Urinary bladder (tissue), 4 donors: Measurements from ENCODE around the gene RNPEP. TPM values are rescaled to one million over a fixed set of nuclear protein-coding genes. Genes with fewer than 3 reads are reported as not detected.
"Not testable (repeated sequence)": the region's sequence is repeated elsewhere in the genome, so short reads cannot be mapped to it uniquely, and the experiment has no call there.

Experiments used
- DNase-seq: peaks from one replicate; pipeline ENCODE4 v3.0.0-alpha.2; 2015; ENCODE audit errors: extremely low spot score
- H3K27ac ChIP-seq: one replicate; pipeline ENCODE4 v1.5.1; 2013; ENCODE audit warnings: low read depth, mild to moderate bottlenecking, moderate library complexity
- H3K36me3 ChIP-seq: one replicate; pipeline ENCODE4 v1.6.1; 2013; ENCODE audit warnings: mild to moderate bottlenecking, moderate library complexity; ENCODE audit not compliant: insufficient read depth
- H3K4me1 ChIP-seq: one replicate; pipeline ENCODE4 v1.6.1; 2013; ENCODE audit warnings: mild to moderate bottlenecking, moderate library complexity; ENCODE audit not compliant: insufficient read depth
- H3K4me3 ChIP-seq: one replicate; pipeline ENCODE4 v1.5.1; 2013; ENCODE audit warnings: low read depth, low read length
- WGBS: extraction: QIAGEN DNeasy Blood & Tissue Kit; methylation state at CpG from one replicate; pipeline ENCODE4 v1.1.7; 2013; 5-methylcytosine and 5-hydroxymethylcytosine counted together
- polyA plus RNA-seq: library from polyadenylated mRNA; stranded (reverse); fragments of 200-250 nt; gene quantifications from one replicate; pipeline ENCODE4 v1.2.3, GENCODE V29; 2013
- total RNA-seq: library from RNA; depleted of rRNA; stranded (reverse); fragments of >200 nt; gene quantifications from one replicate; pipeline ENCODE4 v1.2.3, GENCODE V29; 2014
- donor health status: healthy with polysubstance abuse.
- donor health status: healthy.

RNPEP gene
- total and polyA plus RNA-seq, 2 donors, result 24.0 to 31.6 TPM

- WGBS, result 56% methylated on average over 19 of the region's 19 CpGs
- no peak overlapping the region for H3K4me3 ChIP-seq
- peak; percentile 71 for DNase-seq
- peaks cover 2% of the 10 kb centered on the region for H3K36me3 ChIP-seq
- H3K27ac ChIP-seq, result peak overlapping the region; percentile 27
- H3K4me1 ChIP-seq, result no peaks in the 10 kb centered on the region
Observed at GRCh38 chr1:202018468-202019234, 36.2 kb downstream of the RNPEP start.

GRCh38 chr1:202019235-202019558 lies 36.7 kb downstream of the RNPEP start:
- H3K4me3 ChIP-seq, H3K4me1 ChIP-seq, H3K27ac ChIP-seq, H3K36me3 ChIP-seq, DNase-seq: not testable (repeated sequence)
- WGBS, result 82% methylated on average over 8 of the region's 8 CpGs

GRCh38 chr1:202023001-202023433 lies 40.6 kb downstream of the RNPEP start:
- Histone ChIP-seq H3K36me3 (no peaks in the 10 kb centered on the region), H3K4me1 (no peaks in the 10 kb centered on the region), H3K4me3 (no peak overlapping the region), H3K27ac (no peak overlapping the region)
- DNase-seq, result no peak
- WGBS, result 39% methylated on average over 6 of the region's 6 CpGs

- H3K4me1 ChIP-seq, result no peaks in the 10 kb centered on the region
- H3K27ac ChIP-seq, result no peak overlapping the region
- DNase-seq, result no peak
- H3K36me3 ChIP-seq, result no peaks in the 10 kb centered on the region
- 79% methylated on average over 5 of the region's 5 CpGs for WGBS
- H3K4me3 ChIP-seq, result no peak overlapping the region
Observed at GRCh38 chr1:202029171-202029665, 46.8 kb downstream of the RNPEP start.

- H3K27ac ChIP-seq, result no peak overlapping the region
- DNase-seq, result no peak
- H3K4me1 ChIP-seq, result no peaks in the 10 kb centered on the region
- H3K36me3 ChIP-seq, result no peaks in the 10 kb centered on the region
- 87% methylated on average over 2 of the region's 2 CpGs for WGBS
- H3K4me3 ChIP-seq, result no peak overlapping the region
Observed at GRCh38 chr1:202029727-202030126, 47.3 kb downstream of the RNPEP start.

- 75% methylated on average over 4 of the region's 4 CpGs for WGBS
- no peaks in the 10 kb centered on the region for H3K4me1 ChIP-seq
- no peak overlapping the region for H3K27ac ChIP-seq
- DNase-seq, result no peak
- H3K36me3 ChIP-seq, result no peaks in the 10 kb centered on the region
- H3K4me3 ChIP-seq, result no peak overlapping the region
Observed at GRCh38 chr1:202031796-202032195, 49.3 kb downstream of the RNPEP start.

GRCh38 chr1:202034149-202034682 lies 51.8 kb downstream of the RNPEP start:
- Histone ChIP-seq H3K36me3 (no peaks in the 10 kb centered on the region), H3K4me3 (no peak overlapping the region), H3K27ac (peak overlapping the region; percentile 77), H3K4me1 (no peaks in the 10 kb centered on the region)
- WGBS, result 76% methylated on average over 7 of the region's 7 CpGs
- no peak for DNase-seq

- Histone ChIP-seq H3K4me1 (no peaks in the 10 kb centered on the region), H3K27ac (peak overlapping the region; percentile 77), H3K36me3 (no peaks in the 10 kb centered on the region), H3K4me3 (no peak overlapping the region)
- DNase-seq, result peak; percentile 85
- 36% methylated on average over 20 of the region's 20 CpGs for WGBS
Observed at GRCh38 chr1:202034683-202035462, 52.4 kb downstream of the RNPEP start.

GRCh38 chr1:202036595-202037387 lies 54.3 kb downstream of the RNPEP start:
- 91% methylated on average over 9 of the region's 9 CpGs for WGBS
- Histone ChIP-seq H3K27ac (no peak overlapping the region), H3K4me1 (no peaks in the 10 kb centered on the region), H3K4me3 (no peak overlapping the region), H3K36me3 (no peaks in the 10 kb centered on the region)
- no peak for DNase-seq

GRCh38 chr1:202037706-202038296 lies 55.4 kb downstream of the RNPEP start:
- no peak for DNase-seq
- Histone ChIP-seq H3K36me3 (no peaks in the 10 kb centered on the region), H3K27ac (no peak overlapping the region), H3K4me3 (no peak overlapping the region), H3K4me1 (no peaks in the 10 kb centered on the region)
- 89% methylated on average over 4 of the region's 4 CpGs for WGBS

- no peaks in the 10 kb centered on the region for H3K36me3 ChIP-seq
- H3K4me1 ChIP-seq, result no peaks in the 10 kb centered on the region
- 97% methylated on average over 2 of the region's 2 CpGs for WGBS
- H3K27ac ChIP-seq, result no peak overlapping the region
- DNase-seq, result no peak
- no peak overlapping the region for H3K4me3 ChIP-seq
Observed at GRCh38 chr1:202038688-202039346, 56.4 kb downstream of the RNPEP start.

- WGBS, result 92% methylated on average over 2 of the region's 2 CpGs
- DNase-seq, result no peak
- no peaks in the 10 kb centered on the region for H3K36me3 ChIP-seq
- H3K4me3 ChIP-seq, result no peak overlapping the region
- no peaks in the 10 kb centered on the region for H3K4me1 ChIP-seq
- H3K27ac ChIP-seq, result peak overlapping the region; percentile 26
Observed at GRCh38 chr1:202045705-202046104, 63.3 kb downstream of the RNPEP start.
